ENCODE results near the gene FTO.

Gene FTO

GRCh38 chr16:53892155-53892554 is 188.2 kb downstream of the FTO start:
- Histone ChIP-seq H3K4me1 (peaks cover 9% of the 10 kb centered on the region), H3K27me3 (no peaks in the 10 kb centered on the region), H3K36me3 (peaks cover 5% of the 10 kb centered on the region; the same call in 1 of the 2 replicates), H3K4me3 (ENCODE audit: low read depth, low read length) (no peak overlapping the region), H3K9me3 (no peaks in the 10 kb centered on the region; the same call in 1 of the 2 replicates)
- DNase-seq, result peak; percentile 59
- TF ChIP-seq, protein P1, sequence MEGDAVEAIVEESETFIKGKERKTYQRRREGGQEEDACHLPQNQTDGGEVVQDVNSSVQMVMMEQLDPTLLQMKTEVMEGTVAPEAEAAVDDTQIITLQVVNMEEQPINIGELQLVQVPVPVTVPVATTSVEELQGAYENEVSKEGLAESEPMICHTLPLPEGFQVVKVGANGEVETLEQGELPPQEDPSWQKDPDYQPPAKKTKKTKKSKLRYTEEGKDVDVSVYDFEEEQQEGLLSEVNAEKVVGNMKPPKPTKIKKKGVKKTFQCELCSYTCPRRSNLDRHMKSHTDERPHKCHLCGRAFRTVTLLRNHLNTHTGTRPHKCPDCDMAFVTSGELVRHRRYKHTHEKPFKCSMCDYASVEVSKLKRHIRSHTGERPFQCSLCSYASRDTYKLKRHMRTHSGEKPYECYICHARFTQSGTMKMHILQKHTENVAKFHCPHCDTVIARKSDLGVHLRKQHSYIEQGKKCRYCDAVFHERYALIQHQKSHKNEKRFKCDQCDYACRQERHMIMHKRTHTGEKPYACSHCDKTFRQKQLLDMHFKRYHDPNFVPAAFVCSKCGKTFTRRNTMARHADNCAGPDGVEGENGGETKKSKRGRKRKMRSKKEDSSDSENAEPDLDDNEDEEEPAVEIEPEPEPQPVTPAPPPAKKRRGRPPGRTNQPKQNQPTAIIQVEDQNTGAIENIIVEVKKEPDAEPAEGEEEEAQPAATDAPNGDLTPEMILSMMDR (IDR thresholded peaks at IDR 0.05; ENCODE audit: low read depth, low read length), result peak; percentile 87

GRCh38 chr16:53893731-53894435 is 189.9 kb downstream of the FTO start:
- Histone ChIP-seq H3K36me3 (no peaks in the 10 kb centered on the region; the same call in 1 of the 2 replicates), H3K27me3 (no peaks in the 10 kb centered on the region), H3K4me1 (peaks cover 9% of the 10 kb centered on the region), H3K4me3 (ENCODE audit: low read depth, low read length) (no peak overlapping the region), H3K9me3 (no peaks in the 10 kb centered on the region; the same call in 1 of the 2 replicates)
- TF ChIP-seq, protein P1 (IDR thresholded peaks at IDR 0.05; ENCODE audit: low read depth, low read length), result no peak
- DNase-seq, result no peak

DNA sequence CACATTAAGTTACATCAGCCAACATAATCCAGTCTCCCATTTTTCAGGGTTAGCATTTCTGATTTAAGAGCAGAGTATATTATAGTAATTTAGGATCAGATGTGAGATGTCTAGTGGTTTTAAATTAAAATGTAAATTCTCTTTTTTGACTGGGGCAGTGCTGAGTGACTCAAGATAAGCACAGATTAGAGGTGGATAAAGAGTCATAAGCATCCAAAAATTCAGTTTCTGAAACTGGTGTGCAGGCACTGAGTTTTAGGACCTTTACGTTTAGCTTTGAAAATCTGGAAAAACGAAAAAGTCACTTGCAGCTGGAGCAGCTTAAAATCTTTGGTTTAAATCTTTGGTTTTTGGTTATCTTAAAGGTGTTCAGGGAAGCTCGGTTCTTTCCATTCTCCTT is 190.7 kb downstream of the FTO start:
- Histone ChIP-seq H3K4me1 (peaks cover 9% of the 10 kb centered on the region), H3K4me3 (ENCODE audit: low read depth, low read length) (no peak overlapping the region), H3K36me3 (no peaks in the 10 kb centered on the region; the same call in 1 of the 2 replicates), H3K27me3 (no peaks in the 10 kb centered on the region), H3K9me3 (no peaks in the 10 kb centered on the region; the same call in 1 of the 2 replicates)
- DNase-seq, result no peak
- TF ChIP-seq, protein P1 (IDR thresholded peaks at IDR 0.05; ENCODE audit: low read depth, low read length), result no peak

- no peaks in the 10 kb centered on the region; the same call in 1 of the 2 replicates for H3K36me3 ChIP-seq
- H3K4me1 ChIP-seq, result peaks cover 14% of the 10 kb centered on the region
- H3K27me3 ChIP-seq, result no peaks in the 10 kb centered on the region
- DNase-seq, result no peak
- TF ChIP-seq, protein P1 (IDR thresholded peaks at IDR 0.05; ENCODE audit: low read depth, low read length), result no peak
- no peak overlapping the region for H3K4me3 ChIP-seq (ENCODE audit: low read depth, low read length)
- H3K9me3 ChIP-seq, result no peaks in the 10 kb centered on the region; the same call in 1 of the 2 replicates
Measured at GRCh38 chr16:53895433-53895832, 191.5 kb downstream of the FTO start.

DNA sequence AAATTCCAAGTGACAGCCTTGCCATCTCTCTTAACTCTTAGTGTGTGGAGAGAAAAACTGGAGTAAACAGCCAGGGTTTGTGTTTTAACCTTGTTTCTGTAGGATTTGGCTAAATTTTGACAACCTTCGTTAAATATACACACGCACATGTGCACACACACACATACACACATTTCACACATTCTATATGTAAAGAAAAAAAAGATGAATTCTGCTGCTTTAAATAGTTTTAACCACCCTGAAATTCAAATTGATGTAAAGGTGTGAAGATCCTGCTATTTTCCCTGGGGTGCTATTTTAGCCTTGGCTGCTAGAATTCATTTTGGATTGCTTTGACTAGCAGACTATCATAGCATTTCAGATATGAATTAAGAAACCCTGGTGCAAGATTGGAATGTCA is 191.9 kb downstream of the FTO start:
- TF ChIP-seq, protein P1 (IDR thresholded peaks at IDR 0.05; ENCODE audit: low read depth, low read length), result no peak
- Histone ChIP-seq H3K36me3 (no peaks in the 10 kb centered on the region; the same call in 1 of the 2 replicates), H3K4me1 (peaks cover 16% of the 10 kb centered on the region)

DNA sequence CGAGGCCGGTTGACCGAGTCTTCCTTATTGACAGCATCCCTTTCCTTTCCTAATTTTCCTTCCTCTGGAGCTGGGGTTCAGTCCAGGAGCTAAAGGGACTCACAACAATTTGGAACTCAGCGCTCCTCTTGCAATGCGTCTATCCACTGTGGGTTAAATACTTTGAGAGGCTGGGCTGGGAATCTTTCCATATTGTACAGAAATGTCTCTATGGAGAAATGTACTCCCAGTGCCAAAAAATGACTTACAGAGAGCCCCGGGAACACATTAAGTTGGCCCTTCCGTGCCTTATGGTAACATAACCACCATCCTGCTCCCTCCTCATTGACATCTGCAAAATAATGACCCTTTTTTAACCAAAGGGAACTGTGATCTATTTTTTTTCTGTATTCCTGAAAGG is 192.8 kb downstream of the FTO start:
- H3K9me3 ChIP-seq, result no peaks in the 10 kb centered on the region; the same call in 1 of the 2 replicates
- H3K4me3 ChIP-seq (ENCODE audit: low read depth, low read length), result no peak overlapping the region
- TF ChIP-seq, protein P1 (IDR thresholded peaks at IDR 0.05; ENCODE audit: low read depth, low read length), result no peak
- H3K4me1 ChIP-seq, result peaks cover 16% of the 10 kb centered on the region
- DNase-seq, result no peak
- no peaks in the 10 kb centered on the region; the same call in 1 of the 2 replicates for H3K36me3 ChIP-seq
- H3K27me3 ChIP-seq, result no peaks in the 10 kb centered on the region

More for the DNA sequence above, 191.9 kb downstream of the FTO start:
- DNase-seq, result no peak
- Histone ChIP-seq H3K27me3 (no peaks in the 10 kb centered on the region), H3K9me3 (no peaks in the 10 kb centered on the region; the same call in 1 of the 2 replicates), H3K4me3 (ENCODE audit: low read depth, low read length) (no peak overlapping the region)

Measured in BE2C (cell line).